ENCODE measurements around the gene TCF23. TPM values are rescaled to one million over a fixed set of nuclear protein-coding genes. Genes with fewer than 3 reads are reported as not detected.

TCF23 gene
- total and polyA plus RNA-seq, 2 of the 4 experiments (the other 2 are of a cell fraction): not detected

- H3K36me3 ChIP-seq (ENCODE audit: control insufficient read depth, insufficient read depth, low read length): no peaks in the 10 kb centered on the region
- no peak overlapping the region for H2BK15ac ChIP-seq (ENCODE audit: low read depth, low read length)
- ChIA-PET POLR2A (ENCODE audit: unreplicated experiment) (no interaction called here), CTCF (interaction anchor here (0.5 kb wide), 1 partner anchor 12 kb away, joined by 3 read pairs; no protein-coding TSS in a partner anchor)
- no peak overlapping the region for H3K4me2 ChIP-seq (ENCODE audit: low read depth, low read length)
- H3K56ac ChIP-seq (ENCODE audit: extremely low read depth, insufficient read depth, low read length): no peak overlapping the region
- H4K91ac ChIP-seq (ENCODE audit: insufficient read depth, low read depth, low read length): no peak overlapping the region
- H3K27me3 ChIP-seq (ENCODE audit: control insufficient read depth, insufficient read depth, low read length): peaks cover 31% of the 10 kb centered on the region
- no peak for DNase-seq
- H2AFZ ChIP-seq (replicated peaks; ENCODE audit: low read length, poor library complexity): no peak overlapping the region
- no peak overlapping the region for H2BK120ac ChIP-seq (ENCODE audit: low read depth, low read length)
- H2AK9ac ChIP-seq (replicated peaks; ENCODE audit: low read depth, low read length, poor library complexity): no peak overlapping the region
- WGBS, 2 experiments (ENCODE audit: extremely low coverage in 2 of 2, insufficient read length in 1 of 2): 83% methylated on average over 15 of the region's 29 CpGs; no CpG with 5 or more reads in 1 of the 2 experiments
- no peak for ATAC-seq (ENCODE audit: low read depth)
- H3K14ac ChIP-seq (replicated peaks; ENCODE audit: low read depth, low read length): no peak overlapping the region
- no peaks in the 10 kb centered on the region for H4K20me1 ChIP-seq (ENCODE audit: insufficient read depth, low read length)
- H3K9me3 ChIP-seq (ENCODE audit: control insufficient read depth, insufficient read depth, low read length): no peaks in the 10 kb centered on the region
- intact Hi-C loops (cut with micrococcal nuclease): no loop called here
- no peak overlapping the region for H3K23ac ChIP-seq (ENCODE audit: low read depth, low read length)
- no peak overlapping the region for H2BK20ac ChIP-seq (ENCODE audit: low read depth, low read length)
- no peak overlapping the region for H3K4me3 ChIP-seq (ENCODE audit: insufficient read depth, low read depth, low read length)
- H3K27ac ChIP-seq (ENCODE audit: insufficient read depth, low read length): no peak overlapping the region
- no peak overlapping the region for H3K4ac ChIP-seq (ENCODE audit: low read depth, low read length)
- H2AK5ac ChIP-seq (ENCODE audit: low read depth, low read length): no peak overlapping the region
- H3K4me1 ChIP-seq (ENCODE audit: control insufficient read depth, insufficient read depth, low read length): no peaks in the 10 kb centered on the region
- H3K9me1 ChIP-seq (ENCODE audit: insufficient read depth, low read length): no peaks in the 10 kb centered on the region; the same call in 1 of the 2 replicates
- TF ChIP-seq RAD21 (IDR thresholded peaks at IDR 0.05; ENCODE audit: low read length) (no peak), FOS (IDR thresholded peaks at IDR 0.05; ENCODE audit: low read depth, low read length) (no peak), NFE2L2 (IDR thresholded peaks at IDR 0.05; ENCODE audit: low read depth, low read length) (no peak), CHD1 (IDR thresholded peaks at IDR 0.05; ENCODE audit: low read depth, low read length) (no peak), USF2 (IDR thresholded peaks at IDR 0.05; ENCODE audit: low read depth, low read length) (no peak), MXI1 (IDR thresholded peaks at IDR 0.05; ENCODE audit: borderline replicate concordance, low read depth, low read length) (no peak), POLR2A (IDR thresholded peaks at IDR 0.05; ENCODE audit: low read depth, low read length) (no peak), MAFK (IDR thresholded peaks at IDR 0.05; ENCODE audit: low read depth, low read length) (no peak), CTCF (conservative IDR thresholded peaks at IDR 0.05; ENCODE audit: low read depth, low read length) (no peak), SMC3 (IDR thresholded peaks at IDR 0.05; ENCODE audit: low read depth, low read length) (no peak), BHLHE40 (IDR thresholded peaks at IDR 0.05; ENCODE audit: low read depth, low read length) (no peak)
- H3K9ac ChIP-seq (ENCODE audit: low read depth, low read length): no peak overlapping the region
- no TSS peak for BruUV-seq (replicated peaks)
- no peaks in the 10 kb centered on the region for H3K79me1 ChIP-seq (ENCODE audit: low read depth in 1 of 2, low read length in 2 of 2)
- dilution Hi-C loops (cut with HindIII; ENCODE audit: low sequenced_read_pairs, unreplicated experiment): no loop called here
- no peak overlapping the region for H2BK5ac ChIP-seq (ENCODE audit: low read depth, low read length, poor library complexity, severe bottlenecking)
- no peak overlapping the region for H3K18ac ChIP-seq (ENCODE audit: low read depth, low read length)
- no peak overlapping the region for H4K5ac ChIP-seq (ENCODE audit: low read depth, low read length)
- in situ Hi-C loops (cut with MboI; ENCODE audit: low sequenced_read_pairs): no loop called here
- H4K8ac ChIP-seq (ENCODE audit: low read depth in 2 of 2, low read length in 2 of 2): no peak overlapping the region
These were observed 984 bp downstream of the TCF23 start for GRCh38 chr2:27149570-27150405.
